T1000 (cell line): Measurements from ENCODE around the gene TMEM167A.

Experiments used
- DNase-seq: peaks from one replicate; lab custom pipeline; 2025; ENCODE audit warnings: mixed read lengths; lab: John Stamatoyannopoulos, UW

The TMEM167A gene, protein sequence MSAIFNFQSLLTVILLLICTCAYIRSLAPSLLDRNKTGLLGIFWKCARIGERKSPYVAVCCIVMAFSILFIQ

DNA sequence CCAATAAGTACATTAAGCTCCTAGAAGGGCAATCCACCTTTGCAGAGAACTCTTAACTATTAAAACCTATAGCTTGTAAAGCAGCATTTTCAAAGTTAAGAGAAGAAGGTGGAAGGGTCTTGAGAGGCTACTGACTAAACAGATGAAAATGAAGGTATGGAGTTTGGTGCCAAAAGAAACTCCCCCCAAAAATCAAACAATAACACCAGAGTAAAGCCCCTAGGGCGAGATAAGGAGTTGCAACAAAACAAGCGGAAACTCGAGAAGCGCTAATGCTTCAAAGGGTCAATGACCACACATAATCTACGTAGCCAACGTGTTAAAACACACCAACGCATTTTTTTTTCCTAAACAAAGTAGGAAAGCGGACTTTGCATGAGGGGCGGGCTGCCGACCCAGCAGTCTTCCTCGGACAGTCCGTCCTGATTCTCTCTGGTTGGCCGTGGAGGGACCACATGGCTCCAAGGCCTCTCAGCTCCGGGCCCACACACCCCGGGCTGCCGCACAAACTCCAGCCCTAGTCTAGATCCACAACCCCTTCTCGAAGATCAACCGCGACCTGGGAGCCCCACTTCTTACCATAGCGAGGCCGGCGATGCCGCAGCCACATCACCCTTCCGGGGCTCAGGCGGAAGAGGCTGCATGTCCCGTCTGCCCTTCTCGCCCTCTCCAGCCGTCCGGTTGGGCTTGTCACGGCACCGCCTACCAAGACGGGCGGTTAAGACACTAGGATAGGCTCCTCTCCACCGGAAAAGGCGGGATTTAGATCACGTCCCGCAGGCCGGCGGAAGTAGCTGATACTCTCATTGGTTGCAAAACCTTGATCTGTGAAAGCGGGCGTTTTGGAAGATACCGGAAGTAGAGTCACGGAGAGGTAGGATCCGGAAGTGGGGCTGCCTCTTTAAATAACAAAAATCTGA lies at the start of gene TMEM167A, which contains the start of gene XRCC4:
TSS of gene TMEM167A (minus strand) at position 653 of the 920 bp plus-strand sequence. CDS start at position 582, 71 bp downstream.
TSS of gene XRCC4 (plus strand) at position 806 of the 920 bp plus-strand sequence. CDS start 27,373 bp downstream, outside the sequence.
- DNase-seq = peak; percentile 91

DNA sequence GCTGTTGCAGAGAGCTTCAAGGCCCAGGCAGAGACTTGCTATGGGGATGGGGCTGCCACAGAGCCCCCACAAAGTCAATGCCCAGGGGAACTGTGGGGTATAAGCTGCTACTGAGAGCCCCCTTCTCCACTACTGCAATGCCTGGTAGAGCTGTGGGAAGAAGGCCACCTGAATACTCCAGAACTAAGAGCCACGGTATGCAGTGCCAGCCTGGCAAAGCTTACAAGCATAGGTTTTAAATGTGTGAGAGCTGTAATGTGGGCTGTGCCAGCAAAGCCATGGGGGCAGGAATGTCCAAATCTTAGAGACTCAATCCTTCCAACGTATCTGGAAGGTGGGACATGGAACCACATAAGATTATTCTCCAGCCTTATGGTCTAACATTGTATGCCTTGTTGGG lies 49.3 kb upstream of the TMEM167A start:
- no peak for DNase-seq

DNA sequence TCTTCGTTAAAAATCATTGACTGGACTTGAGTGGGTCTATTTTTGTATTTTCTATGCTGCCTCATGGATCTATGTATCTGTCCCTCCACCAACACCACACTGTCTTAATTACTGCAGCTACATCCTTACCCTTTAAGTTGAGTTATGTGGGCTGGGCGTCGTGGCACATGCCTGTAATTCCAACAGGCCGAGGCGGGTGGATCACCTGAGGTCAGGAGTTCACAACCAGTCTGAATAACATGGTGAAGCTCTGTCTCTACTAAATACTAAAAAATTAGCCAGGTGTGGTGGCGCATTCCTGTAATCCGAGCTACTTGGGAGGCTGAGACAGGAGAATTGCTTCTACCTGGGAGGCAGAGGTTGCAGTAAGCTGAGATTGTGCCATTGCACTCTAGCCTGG lies 48.4 kb upstream of the TMEM167A start:
- DNase-seq = no peak

DNA sequence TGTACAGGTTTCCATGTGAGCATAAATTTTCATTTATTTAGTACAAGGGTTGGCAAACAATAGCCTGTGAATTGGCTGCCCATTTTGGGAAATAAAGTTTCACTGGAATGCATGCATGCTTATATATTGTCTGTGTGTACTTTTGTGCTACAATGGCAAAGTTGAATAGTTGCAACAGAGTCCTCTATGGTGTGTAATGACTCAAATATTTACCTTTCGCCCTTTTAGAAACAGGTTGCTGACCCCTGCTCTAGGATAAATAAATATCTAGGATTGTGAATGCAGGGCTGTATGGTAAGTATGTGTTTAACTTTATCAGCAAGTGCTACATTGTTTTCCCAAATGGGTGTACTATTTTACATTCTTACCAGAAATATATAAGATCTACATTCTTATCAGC lies 47.4 kb upstream of the TMEM167A start:
- DNase-seq = no peak

DNA sequence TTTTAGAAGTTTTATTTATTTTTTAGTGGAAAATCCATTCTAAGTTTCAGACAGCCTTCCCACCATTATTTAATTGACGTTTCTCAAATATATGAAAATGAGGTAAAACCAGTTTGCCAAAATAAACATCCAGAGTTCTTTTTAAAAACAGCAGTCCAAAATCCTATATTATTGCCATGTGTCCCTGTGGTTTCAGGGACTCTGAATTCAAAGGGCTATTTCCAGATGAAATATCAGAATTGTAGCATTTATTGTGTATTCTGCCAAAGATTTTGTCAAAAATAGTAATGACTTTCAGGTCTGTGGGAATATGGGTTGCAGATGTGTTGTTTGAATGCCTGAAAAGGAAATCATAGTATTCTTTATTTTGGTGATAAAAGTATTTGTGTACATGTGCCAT lies 41.8 kb upstream of the TMEM167A start:
- no peak for DNase-seq

DNA sequence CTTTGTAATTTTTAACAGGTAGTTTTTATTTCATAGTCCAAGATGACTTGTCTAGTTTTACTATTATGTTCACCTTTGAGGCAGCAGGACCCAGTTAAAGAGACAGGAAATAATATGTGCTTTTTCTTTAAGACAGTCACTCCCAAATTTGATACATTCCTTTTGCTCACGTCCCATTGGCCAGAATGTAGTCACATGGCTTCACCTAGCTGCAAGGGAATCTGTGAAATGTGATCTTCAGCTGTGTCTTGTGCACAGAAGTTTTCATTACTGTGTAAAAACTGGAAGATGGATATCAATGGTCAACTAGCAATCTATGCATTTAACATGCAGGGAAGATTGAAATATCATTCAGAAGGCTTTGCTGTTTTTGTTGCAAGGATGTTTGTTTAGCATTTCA lies 41.3 kb upstream of the TMEM167A start:
- no peak for DNase-seq

DNA sequence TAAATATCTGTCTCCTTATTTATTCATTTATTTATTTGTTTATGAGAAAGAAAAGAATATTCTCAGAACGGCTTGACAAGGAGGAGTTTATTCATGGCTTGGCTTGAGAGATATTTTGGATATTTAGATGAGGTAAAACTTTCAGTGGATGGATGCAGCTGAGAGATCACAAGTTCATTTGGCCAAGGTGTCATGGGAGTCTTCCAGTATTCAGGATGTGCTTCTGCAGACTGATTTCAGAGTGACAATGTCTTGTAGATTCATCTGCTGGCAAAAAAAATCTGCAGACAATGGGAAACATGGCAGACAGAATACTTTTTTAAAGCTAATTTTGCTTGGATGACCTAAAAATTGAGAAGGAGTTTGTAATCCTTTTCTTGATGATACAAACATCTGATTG lies 38.6 kb upstream of the TMEM167A start:
- DNase-seq = no peak

DNA sequence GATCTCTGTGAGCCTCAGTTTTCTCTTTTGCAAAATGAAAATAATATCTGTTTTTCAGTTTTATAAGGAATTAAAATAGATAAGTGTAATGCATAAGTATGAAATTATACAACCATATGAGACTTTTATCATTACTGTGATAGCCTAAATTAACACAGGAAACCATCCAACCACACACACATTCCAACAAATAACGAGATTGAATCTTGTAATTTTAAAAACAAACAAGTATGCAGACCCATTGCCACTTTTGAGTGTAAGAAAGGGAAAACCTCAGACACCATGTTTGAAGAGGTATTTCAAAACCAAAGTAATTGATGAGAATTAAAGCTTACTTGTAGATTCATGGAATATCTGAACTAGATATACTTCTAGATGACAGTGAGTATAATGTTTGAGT lies 32.2 kb upstream of the TMEM167A start:
- DNase-seq = no peak

DNA sequence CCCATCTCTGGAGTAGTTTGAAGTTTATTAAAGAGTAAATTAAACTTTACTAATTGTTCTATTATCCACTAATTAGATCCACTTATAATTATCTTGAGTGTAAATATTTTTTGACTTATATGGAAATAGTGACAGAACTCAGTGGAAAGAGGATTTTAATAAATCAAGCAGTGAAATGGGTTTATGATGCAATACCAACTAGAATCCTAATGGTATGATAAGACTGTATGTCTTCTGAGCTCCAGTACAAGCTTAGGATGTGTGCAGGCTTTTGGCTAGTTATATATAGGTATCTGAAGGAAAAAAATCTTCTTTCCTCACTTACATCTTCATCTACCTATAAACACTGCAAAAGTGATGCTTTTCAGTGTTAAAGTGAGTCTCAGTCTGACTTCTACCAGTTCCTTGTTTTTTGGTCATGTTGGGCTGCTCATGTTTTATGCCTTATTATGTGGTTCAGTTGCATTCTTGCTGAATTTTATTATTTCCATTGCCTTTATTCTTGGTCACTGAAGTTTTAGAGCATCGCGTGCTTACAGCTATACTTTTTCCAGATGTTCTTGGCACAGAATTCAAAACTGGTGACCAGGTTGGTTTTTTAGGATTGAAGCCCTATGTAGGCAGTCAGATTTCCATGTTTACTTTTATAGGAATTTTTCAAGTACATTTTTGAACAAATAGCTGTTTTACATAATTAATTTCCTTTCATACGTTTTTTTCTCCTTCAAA lies 30.7 kb upstream of the TMEM167A start:
- no peak for DNase-seq

DNA sequence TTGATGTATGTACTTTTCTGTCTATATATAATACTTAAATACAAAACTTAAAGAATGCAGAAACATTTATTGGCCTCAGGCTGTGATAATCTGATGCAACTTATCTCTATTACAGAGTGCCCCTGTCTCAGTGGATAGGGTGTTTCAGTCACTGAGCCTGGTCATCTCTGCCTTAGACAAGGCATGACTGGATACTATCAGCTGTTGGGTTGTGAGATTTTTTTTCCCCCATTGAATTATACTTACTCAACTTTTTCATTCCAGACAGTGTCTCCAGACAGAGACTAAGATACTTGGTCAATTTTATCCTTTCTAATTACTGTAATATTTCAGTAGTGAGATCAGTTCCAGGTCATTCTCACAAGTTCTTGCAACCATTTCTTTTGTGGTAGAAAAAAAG lies 26.8 kb upstream of the TMEM167A start:
- no peak for DNase-seq

DNA sequence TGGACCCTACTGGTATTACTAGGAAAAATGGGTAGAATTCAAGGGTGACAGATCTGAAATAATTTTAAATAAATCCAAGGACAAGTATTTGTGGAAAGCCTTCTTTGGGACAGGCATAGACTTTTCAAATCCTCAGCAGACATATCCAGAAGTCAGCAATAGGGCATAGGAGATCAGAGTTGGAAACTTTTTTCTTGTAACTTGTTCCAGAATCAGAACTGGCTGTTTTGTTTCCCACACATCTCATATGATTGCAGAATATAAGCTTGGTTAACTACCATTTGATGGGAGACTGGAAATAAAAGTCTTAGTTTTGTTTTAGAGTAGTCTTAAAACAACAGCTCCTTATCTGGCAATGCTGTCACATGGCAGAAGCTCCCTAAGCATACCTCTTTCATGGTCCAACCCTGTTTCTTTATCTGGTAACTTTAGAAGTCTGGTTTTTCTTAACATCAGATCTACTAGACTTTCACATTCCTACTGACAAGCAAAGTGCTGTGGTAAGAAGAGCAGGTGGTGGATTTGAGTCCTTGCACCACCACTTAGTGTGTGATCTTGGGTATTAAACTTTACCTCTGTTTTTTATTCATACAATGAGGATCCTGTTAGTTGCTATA lies 25.3 kb upstream of the TMEM167A start:
- DNase-seq = no peak

DNA sequence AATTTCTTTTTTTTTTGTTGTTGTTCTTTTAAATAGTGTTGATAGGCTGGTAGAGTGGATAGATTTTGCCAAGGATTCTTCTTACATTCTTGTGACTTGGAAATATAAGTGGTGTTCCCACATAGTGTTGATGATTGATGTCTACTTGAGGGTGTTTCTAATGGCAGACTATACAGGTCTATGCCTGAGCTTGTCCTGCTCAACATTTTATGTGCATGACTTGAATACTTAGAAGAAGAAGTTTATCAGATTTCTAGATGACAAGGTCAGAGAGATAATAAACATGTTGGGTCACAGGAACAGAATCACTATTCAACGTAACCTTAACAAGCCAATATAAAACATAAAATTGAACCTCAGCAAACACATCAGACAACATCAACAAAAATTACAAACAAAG lies 24.3 kb upstream of the TMEM167A start:
- no peak for DNase-seq

DNA sequence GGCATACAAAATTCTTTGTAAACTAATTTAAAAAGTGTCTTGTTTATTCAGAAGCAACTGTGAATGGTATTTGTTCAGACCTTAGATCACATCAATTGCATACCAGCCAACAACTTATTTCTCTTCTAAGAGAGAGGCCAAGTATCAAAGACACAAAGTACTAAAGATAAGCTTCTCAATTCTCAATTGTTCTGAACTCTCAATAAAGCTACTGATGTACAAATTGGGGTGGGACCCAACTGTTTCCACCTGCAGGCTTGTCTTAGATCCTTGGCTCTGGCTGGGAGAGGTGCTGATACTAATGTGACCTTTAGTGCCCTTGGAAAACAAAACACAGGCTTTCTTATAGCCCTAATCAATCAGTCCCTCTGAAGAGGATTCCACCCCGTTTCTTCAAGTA lies 22.3 kb upstream of the TMEM167A start:
- DNase-seq = no peak

DNA sequence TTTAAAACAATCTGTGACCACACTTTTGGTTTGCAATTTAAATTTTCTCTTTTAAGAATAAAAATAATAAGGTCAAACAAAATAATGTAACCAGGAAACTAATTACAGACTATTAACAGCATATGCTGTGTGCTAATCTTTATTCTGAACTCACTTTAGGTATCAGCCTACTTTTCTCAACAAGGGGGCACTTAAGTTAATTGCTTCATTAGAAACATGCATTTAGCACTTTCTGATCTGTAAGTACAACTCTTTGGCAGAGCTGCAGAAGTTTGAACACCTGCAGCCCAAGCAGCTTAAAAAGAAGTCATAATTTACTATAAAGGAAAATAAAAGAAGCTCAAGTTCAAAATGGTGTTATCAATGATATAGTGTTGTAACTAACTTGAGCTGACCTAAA lies 21.8 kb upstream of the TMEM167A start:
- DNase-seq = no peak

DNA sequence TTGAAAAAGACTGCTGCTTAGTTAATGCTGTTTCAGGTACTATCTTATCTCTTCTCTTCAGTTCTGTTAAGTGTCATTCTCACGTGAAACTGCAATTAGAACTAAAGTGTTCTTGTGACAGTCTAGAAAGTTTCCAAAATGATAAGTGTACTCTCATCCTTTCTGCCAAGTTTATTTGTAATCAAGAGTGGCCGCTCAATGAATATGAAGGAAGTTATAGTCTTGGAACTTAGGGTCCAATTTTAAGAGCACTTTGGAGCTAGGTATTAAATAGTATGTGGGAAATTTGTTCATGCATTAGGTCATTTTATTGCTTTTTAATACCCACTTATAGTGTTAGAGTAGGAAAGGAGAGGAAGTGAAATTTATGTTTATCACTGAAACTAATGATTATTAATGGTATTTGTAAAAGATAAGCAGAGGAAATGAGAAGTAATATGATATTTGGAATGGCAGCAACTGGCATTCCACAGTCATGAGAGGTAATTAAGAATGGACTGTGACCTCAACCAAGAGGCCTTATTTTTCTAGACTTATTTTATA lies 20.6 kb upstream of the TMEM167A start:
- no peak for DNase-seq

DNA sequence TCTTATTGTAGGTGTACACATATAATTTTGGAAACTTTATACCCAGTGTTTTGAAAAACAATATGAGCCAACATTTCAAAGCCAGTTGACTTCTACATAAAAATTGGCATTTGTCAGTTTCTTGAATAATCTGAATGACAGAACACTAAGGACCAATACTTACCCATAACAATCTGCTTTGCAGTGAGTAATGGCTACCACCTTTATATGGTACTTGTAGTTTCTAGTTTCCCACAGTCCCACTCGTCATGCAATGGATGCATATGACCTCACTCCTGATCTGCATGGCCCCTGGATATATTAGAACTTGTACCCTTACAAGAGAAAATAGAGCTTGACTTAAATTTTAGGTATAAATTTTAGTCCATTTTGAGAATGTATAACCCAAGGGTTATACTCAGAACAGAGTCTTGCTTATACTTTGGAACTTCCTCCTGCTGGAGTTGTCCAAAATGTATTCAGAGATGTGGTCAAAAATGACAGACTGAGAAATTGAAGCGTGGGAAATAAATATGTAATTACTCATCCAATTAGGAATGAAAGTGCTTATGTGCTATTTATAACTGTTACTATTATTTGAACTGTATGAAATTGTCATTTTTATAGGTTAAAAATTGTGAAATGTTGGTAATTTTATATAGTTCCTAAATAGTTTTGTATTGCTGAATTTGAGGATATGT lies 19.6 kb upstream of the TMEM167A start:
- DNase-seq = no peak

DNA sequence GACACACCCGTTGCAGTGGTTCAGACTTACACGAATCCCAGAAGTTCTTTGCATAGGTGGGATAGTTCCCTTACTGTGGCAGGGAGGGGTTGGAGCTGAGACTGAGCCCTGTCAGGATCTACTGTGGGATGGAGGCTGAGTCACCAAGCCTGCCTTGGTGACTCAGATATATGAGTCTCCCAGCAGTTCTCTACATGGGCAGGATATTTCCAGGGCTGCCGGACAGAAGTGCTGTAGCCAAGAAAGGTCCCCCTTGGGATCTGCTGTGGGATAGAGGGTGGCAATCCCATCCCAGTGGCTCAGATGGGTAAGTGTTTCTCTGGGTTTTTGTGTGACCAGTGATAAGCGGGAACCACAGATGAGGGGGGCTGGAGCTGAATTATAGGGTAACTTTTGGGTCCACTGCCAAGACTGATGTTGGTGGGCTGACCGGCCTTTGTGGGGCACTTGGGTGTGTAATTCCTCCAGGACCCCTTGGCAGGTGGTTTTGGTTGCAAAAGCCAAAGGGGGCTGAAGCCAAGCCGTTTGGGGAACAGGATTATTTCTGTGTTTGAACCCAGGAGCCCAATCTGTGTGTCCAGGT lies 18.9 kb upstream of the TMEM167A start:
- peak; percentile 21 for DNase-seq

DNA sequence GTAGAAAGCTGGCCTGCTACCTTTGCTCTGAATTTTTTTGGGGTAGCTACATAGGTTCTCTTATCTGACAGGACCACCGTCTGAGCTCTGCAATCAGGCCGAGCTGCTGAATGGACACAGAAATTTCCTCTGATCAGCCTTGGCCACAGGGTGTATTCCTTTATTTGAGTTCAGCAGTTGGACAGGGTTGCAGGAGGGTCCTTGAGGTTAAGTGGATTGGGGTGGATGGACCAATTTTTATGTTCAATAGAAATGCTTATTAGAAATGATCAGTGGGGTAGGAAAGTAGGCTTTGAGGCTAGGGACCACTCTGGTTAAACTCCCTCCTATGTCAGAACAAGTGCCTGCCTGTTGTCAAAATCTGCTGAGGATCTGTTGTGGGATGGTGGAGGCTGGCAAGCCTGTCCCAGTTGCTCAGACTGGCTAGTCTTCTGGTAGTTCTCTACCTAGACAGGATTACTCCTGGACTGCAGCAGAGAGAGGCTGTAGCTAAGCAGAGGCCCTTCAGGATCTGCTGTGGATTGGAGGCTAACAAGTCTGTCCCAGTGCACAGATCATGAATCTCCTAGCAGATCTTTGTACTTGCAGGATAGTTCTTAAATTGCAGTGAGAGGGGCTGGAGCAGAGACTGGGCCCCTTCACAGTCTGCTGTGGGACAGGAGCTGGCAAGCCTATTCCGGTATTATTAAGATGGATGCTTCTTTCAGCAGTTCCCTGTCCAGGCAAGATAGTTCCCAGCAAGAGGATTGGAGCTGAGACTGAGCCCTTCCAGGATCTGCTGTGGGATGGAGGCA lies 18.2 kb upstream of the TMEM167A start:
- DNase-seq = no peak

DNA sequence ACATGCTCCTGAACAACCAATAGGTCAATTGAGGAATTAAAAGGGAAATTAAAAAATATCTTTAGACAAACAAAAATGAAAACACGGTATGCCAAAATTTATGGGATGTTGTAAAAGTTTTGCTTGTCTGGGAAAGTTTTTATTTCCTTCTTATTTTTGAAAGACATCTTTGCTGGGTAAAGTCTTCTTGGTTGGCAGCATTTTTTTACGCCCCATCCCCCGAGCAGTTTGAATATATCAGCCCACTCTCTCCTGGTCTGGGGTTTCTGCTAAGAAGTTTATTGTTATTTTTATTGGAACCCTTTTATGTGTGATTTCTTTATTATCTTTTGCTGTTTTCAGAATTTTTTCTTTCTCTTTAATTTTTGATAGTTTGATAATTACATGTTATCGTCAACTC lies 16.5 kb upstream of the TMEM167A start:
- DNase-seq = no peak

DNA sequence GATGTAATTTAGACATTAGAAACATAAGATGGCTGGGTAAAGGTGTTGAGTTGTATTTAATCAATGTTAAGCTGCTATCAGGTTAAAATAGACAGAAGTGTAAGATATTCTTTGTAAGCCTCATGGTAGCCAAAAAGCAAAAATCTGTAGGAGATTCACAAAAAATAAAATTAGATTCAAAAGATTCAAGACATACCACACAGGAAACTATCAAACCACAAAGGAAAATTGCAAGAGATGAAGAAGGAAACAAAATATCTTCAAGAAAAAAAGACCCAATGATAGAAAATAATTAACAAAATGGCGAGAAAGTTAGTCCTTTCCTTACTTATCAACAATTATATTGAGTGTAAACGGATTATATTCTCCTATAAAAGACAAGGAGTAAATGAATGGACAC lies 15.4 kb upstream of the TMEM167A start:
- DNase-seq = no peak
